Lung microvascular endothelial cell (primary cell): Measurements from ENCODE around the gene LMX1A. TPM values are rescaled to one million over a fixed set of nuclear protein-coding genes. Genes with fewer than 3 reads are reported as not detected.

Experiments used
- DNase-seq, 2 donors: peaks; one replicate each; pipeline versions ENCODE4 v3.0.0 to v3.0.0-alpha.2; 2010; ENCODE audit warnings: low read depth in 2 of 2
- total RNA-seq: library from RNA; depleted of rRNA; stranded (reverse); fragments of >200 nt; gene quantifications from 2 replicates; pipeline ENCODE4 v1.2.1, GENCODE V29; 2014

LMX1A gene
- total RNA-seq, 1 donor from 2014 or later: not detected

- no peak for DNase-seq
Measured at GRCh38 chr1:165224504-165224903, 132.0 kb downstream of the LMX1A start.

- no peak for DNase-seq
Measured at GRCh38 chr1:165222580-165222979, 133.9 kb downstream of the LMX1A start.

GRCh38 chr1:165218731-165219130 lies 137.8 kb downstream of the LMX1A start:
- DNase-seq: peak in 1 of 2 donors; percentile 11

- peak in 1 of 2 donors; percentile 44 for DNase-seq
Measured at GRCh38 chr1:165217958-165218357, 138.6 kb downstream of the LMX1A start.

- DNase-seq: no peak
Measured at GRCh38 chr1:165216254-165216653, 140.3 kb downstream of the LMX1A start.

GRCh38 chr1:165215676-165216075 lies 140.8 kb downstream of the LMX1A start:
- no peak for DNase-seq

GRCh38 chr1:165212229-165212628 lies 144.3 kb downstream of the LMX1A start:
- DNase-seq: no peak

GRCh38 chr1:165207853-165208515 lies 148.5 kb downstream of the LMX1A start:
- DNase-seq: no peak

GRCh38 chr1:165205145-165205544 lies 151.4 kb downstream of the LMX1A start:
- no peak for DNase-seq

- DNase-seq: no peak
Measured at GRCh38 chr1:165204548-165204947, 152.0 kb downstream of the LMX1A start.

- no peak for DNase-seq
Measured at GRCh38 chr1:165191087-165191486, 165.4 kb downstream of the LMX1A start.

- no peak for DNase-seq
Measured at GRCh38 chr1:165189913-165190312, 166.6 kb downstream of the LMX1A start.

- DNase-seq: no peak
Measured at GRCh38 chr1:165189011-165189410, 167.5 kb downstream of the LMX1A start.

- no peak for DNase-seq
Measured at GRCh38 chr1:165187031-165188009, 169.2 kb downstream of the LMX1A start.

GRCh38 chr1:165185161-165185889 lies 171.2 kb downstream of the LMX1A start:
- DNase-seq: no peak

- DNase-seq: no peak
Measured at GRCh38 chr1:165182975-165183374, 173.5 kb downstream of the LMX1A start.

GRCh38 chr1:165179306-165179705 lies 177.2 kb downstream of the LMX1A start:
- no peak for DNase-seq

GRCh38 chr1:165174491-165174890 lies 182.0 kb downstream of the LMX1A start:
- DNase-seq: no peak

- DNase-seq: no peak
Measured at GRCh38 chr1:165173818-165174217, 182.7 kb downstream of the LMX1A start.

- no peak for DNase-seq
Measured at GRCh38 chr1:165173409-165173808, 183.1 kb downstream of the LMX1A start.

- DNase-seq: peak in 1 of 2 donors; percentile 60
Measured at GRCh38 chr1:165172666-165173065, 183.8 kb downstream of the LMX1A start.

- no peak for DNase-seq
Measured at GRCh38 chr1:165169729-165170128, 186.8 kb downstream of the LMX1A start.
